K562 (cell line): Measurements from ENCODE around the gene GGNBP2. TPM values are rescaled to one million over a fixed set of nuclear protein-coding genes. Genes with fewer than 3 reads are reported as not detected.
A peak's percentile ranks its signal among the peaks of the same experiment; 100 is the strongest.

Source experiments
- ATF1 ChIP-seq, 2 experiments: fragments of 450-650 bp in 1 of 2; IDR thresholded peaks; 2 replicates each; pipeline ENCODE4 v1.6.1; 2016; ENCODE audit warnings: missing compliant biosample characterization in 1 of 2, missing genetic modification characterization in 1 of 2
- CBX1 ChIP-seq: sonication (generic); IDR thresholded peaks from 2 replicates; pipeline ENCODE4 v1.6.1; 2016; ENCODE audit warnings: antibody characterized with exemption, low read depth, mild to moderate bottlenecking
- CHD2 ChIP-seq: IDR thresholded peaks from 2 replicates; pipeline ENCODE4 v1.6.1; 2011; ENCODE audit warnings: low read depth, low read length
- ELF2 ChIP-seq: fragments of 250-450 bp; sonication (Bioruptor Pico); IDR thresholded peaks from 2 replicates; pipeline ENCODE4 v1.5.0; 2021; ENCODE audit warnings: mild to moderate bottlenecking
- ESRRA ChIP-seq: fragments of 450-650 bp; IDR thresholded peaks from 2 replicates; pipeline ENCODE4 v1.6.1; 2014; ENCODE audit warnings: low read depth, mild to moderate bottlenecking, moderate library complexity, borderline replicate concordance
- ETV1 ChIP-seq: fragments of 450-650 bp; conservative IDR thresholded peaks from 2 replicates; pipeline ENCODE4 v1.6.1; 2016; ENCODE audit warnings: missing genetic modification characterization, control low read depth, low read depth, missing compliant biosample characterization
- ETV5 ChIP-seq: sonication (generic); formaldehyde crosslinking; IDR thresholded peaks from 2 replicates; pipeline ENCODE4 v1.4.0; 2020; ENCODE audit warnings: low read depth, mild to moderate bottlenecking, missing genetic modification reagents
- GTF2F1 ChIP-seq: IDR thresholded peaks from 2 replicates; pipeline ENCODE4 v1.6.1; 2011; ENCODE audit warnings: low read depth, low read length, improper control_type of control experiment
- HDAC1 ChIP-seq, 2 experiments: fragments of 450-650 bp; IDR thresholded peaks; 2 replicates each; pipeline ENCODE4 v1.6.1; 2016 to 2017; ENCODE audit warnings: inconsistent platforms in 1 of 2, mild to moderate bottlenecking in 1 of 2, moderate library complexity in 1 of 2
- MAFF ChIP-seq: IDR thresholded peaks from 2 replicates; pipeline ENCODE4 v1.6.1; 2012; ENCODE audit warnings: low read length, improper control_type of control experiment
- NCOA6 ChIP-seq: fragments of 450-650 bp; IDR thresholded peaks from 2 replicates; pipeline ENCODE4 v1.6.1; 2017; ENCODE audit warnings: mild to moderate bottlenecking
- NEUROD1 ChIP-seq: fragments of 150-350 bp; IDR thresholded peaks from 2 replicates; pipeline ENCODE4 v1.6.1; 2014; ENCODE audit warnings: borderline replicate concordance, low read length, low read depth; ENCODE audit not compliant: partially characterized antibody
- POLR2AphosphoS2 ChIP-seq: IDR thresholded peaks from 2 replicates; pipeline ENCODE4 v1.6.1; 2012; ENCODE audit warnings: low read length, improper control_type of control experiment
- POLR2G ChIP-seq: fragments of 200-400 bp; formaldehyde crosslinking; IDR thresholded peaks from 2 replicates; pipeline ENCODE4 v1.6.1; 2017; ENCODE audit warnings: low read depth, mild to moderate bottlenecking, antibody characterized with exemption, low read length, moderate library complexity
- RBFOX2 ChIP-seq: fragments of 200-400 bp; formaldehyde crosslinking; IDR thresholded peaks from 2 replicates; pipeline ENCODE4 v1.6.1; 2017; ENCODE audit warnings: low read depth, mild to moderate bottlenecking, low read length, moderate library complexity
- RBM25 ChIP-seq: fragments of 200-400 bp; formaldehyde crosslinking; IDR thresholded peaks from 2 replicates; pipeline ENCODE4 v1.6.1; 2018; ENCODE audit warnings: low read length, low read depth, moderate library complexity; ENCODE audit not compliant: severe bottlenecking
- TARDBP ChIP-seq: fragments of 450-650 bp; IDR thresholded peaks from 2 replicates; pipeline ENCODE4 v1.6.1; 2016
- TBP ChIP-seq: optimal IDR thresholded peaks from 2 replicates; pipeline ENCODE3; 2011; ENCODE audit warnings: low read depth, low read length, improper control_type of control experiment
- XRCC3 ChIP-seq: fragments of 450-650 bp; IDR thresholded peaks from 2 replicates; pipeline ENCODE4 v1.6.1; 2017; ENCODE audit warnings: mild to moderate bottlenecking, moderate library complexity
- ZBTB7A ChIP-seq: IDR thresholded peaks from 2 replicates; pipeline ENCODE4 v1.6.1; 2011; ENCODE audit warnings: low read depth, mild to moderate bottlenecking, low read length, moderate library complexity, borderline replicate concordance; ENCODE audit not compliant: control insufficient read depth
- polyA plus RNA-seq, 8 experiments: library from polyadenylated mRNA; depleted of rRNA in 4 of 8; stranded (reverse) in 5 of 8; unstranded in 3 of 8; fragments of >200 nt; fragmentation: Nextera tagmentation in 2 of 8; fragmentation: Illumina TruSeq in 1 of 8; extraction: Ambion mirVana in 2 of 8; extraction: Trizol in 1 of 8; gene quantifications; 2 replicates each; pipeline versions ENCODE4 v1.2.1 to v1.2.3, GENCODE V29; 2011 to 2014; ENCODE audit warnings: inconsistent platforms in 1 of 8, missing spikeins in 1 of 8
- total RNA-seq, 7 experiments: library from RNA; depleted of rRNA in 6 of 7; stranded (reverse); fragments of >200 nt in 6 of 7; fragmentation: Illumina TruSeq in 2 of 7; extraction: Trizol in 2 of 7; gene quantifications; 2 replicates each; pipeline versions ENCODE4 v1.2.1 to v1.2.3, GENCODE V29; 2011 to 2021; ENCODE audit warnings: low replicate concordance in 1 of 7
- TF ChIP-seq, protein P1 (sequence below): fragments of 250-450 bp; sonication (Bioruptor Pico); IDR thresholded peaks from 2 replicates; pipeline ENCODE4 v1.9.0; 2021; ENCODE audit warnings: mild to moderate bottlenecking
- TF ChIP-seq, protein P2 (sequence below): fragments of 450-650 bp; IDR thresholded peaks from 2 replicates; pipeline ENCODE4 v1.6.1; 2016
- TF ChIP-seq, protein P3 (sequence below), 2 experiments: fragments of 450-650 bp in 1 of 2; sonication (generic) in 1 of 2; formaldehyde crosslinking in 1 of 2; IDR thresholded peaks in 1 of 2; conservative IDR thresholded peaks in 1 of 2; 2 replicates each; pipeline versions ENCODE4 v1.6.1 to v1.8.1; 2016 to 2023; ENCODE audit warnings: mild to moderate bottlenecking in 2 of 2, moderate library complexity in 2 of 2, inconsistent platforms in 1 of 2, missing genetic modification reagents in 1 of 2
- TF ChIP-seq, protein P4 (sequence below), 2 experiments: fragments of 250-450 bp in 1 of 2; fragments of 450-650 bp in 1 of 2; sonication (Bioruptor Pico) in 1 of 2; IDR thresholded peaks; 2 replicates each; pipeline versions ENCODE4 v1.6.1 to v1.8.0; 2016 to 2021; ENCODE audit warnings: mild to moderate bottlenecking in 2 of 2, moderate library complexity in 2 of 2, missing compliant biosample characterization in 1 of 2, missing genetic modification characterization in 1 of 2

Gene GGNBP2
- total and polyA plus RNA-seq, 9 of the 15 experiments (the other 6 are each of a cell fraction or from before 2014, with no cell fraction given): 35.7 to 96.6 (median 64.1) TPM

DNA sequence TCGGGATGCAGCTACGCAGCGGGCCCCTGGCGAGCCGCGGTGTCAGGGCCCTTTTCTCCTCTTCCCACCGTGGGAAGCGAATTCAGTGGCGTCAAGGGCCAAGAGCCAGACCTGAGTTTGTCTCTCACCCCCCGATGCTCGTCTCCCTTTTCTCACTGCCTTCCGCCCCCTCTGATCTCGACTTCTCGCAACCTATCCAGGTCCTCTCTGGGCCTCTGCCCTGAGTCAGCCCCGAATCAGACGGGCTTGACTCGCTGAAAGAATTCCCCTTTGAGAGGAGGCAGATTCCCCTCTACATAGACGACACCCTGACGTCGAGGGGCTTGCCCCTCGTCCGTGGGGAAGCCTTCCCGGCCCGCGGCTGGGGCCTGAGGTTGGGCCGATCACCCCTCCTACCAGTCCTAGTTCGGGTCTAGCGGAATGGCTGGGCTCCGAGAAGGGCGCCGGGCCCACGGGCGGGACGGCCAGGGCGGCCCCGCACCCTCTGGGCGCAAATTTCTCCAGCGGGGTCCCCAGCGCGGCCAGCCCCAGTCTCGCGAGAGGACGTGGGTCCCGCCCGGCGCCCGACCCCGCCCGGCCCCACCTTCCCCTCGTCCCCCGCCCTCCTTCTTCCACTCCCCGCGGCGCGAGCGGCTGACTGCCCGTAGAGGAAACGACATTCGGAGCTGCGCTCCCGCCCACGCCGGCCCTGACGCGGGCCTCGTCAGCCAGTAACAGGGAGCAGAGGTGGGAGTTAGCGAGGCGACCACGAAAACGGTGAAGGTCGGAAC is at the start of gene GGNBP2 (continued):
- TF ChIP-seq POLR2G: peak; percentile 93
- TF ChIP-seq, protein P1, sequence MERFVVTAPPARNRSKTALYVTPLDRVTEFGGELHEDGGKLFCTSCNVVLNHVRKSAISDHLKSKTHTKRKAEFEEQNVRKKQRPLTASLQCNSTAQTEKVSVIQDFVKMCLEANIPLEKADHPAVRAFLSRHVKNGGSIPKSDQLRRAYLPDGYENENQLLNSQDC (CRISPR knock-in tag): 0 out of 2 replicates have a peak, but pooled peaks have one; percentile 22
- TF ChIP-seq, protein P2, sequence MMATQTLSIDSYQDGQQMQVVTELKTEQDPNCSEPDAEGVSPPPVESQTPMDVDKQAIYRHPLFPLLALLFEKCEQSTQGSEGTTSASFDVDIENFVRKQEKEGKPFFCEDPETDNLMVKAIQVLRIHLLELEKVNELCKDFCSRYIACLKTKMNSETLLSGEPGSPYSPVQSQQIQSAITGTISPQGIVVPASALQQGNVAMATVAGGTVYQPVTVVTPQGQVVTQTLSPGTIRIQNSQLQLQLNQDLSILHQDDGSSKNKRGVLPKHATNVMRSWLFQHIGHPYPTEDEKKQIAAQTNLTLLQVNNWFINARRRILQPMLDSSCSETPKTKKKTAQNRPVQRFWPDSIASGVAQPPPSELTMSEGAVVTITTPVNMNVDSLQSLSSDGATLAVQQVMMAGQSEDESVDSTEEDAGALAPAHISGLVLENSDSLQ: peak; percentile 37; the same call in 1 of the 2 replicates
- peak; percentile 86 for TF ChIP-seq NCOA6
- peak; percentile 9 for TF ChIP-seq NEUROD1
- TF ChIP-seq RBFOX2: peak; percentile 92
- peak; percentile 58 for TF ChIP-seq TBP
- peak; percentile 51 for TF ChIP-seq POLR2AphosphoS2
- 0 out of 2 replicates have a peak, but pooled peaks have one; percentile 15 for TF ChIP-seq GTF2F1
- TF ChIP-seq, protein P3, sequence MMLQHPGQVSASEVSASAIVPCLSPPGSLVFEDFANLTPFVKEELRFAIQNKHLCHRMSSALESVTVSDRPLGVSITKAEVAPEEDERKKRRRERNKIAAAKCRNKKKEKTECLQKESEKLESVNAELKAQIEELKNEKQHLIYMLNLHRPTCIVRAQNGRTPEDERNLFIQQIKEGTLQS (IDR thresholded peaks at IDR 0.05): no peak
- TF ChIP-seq, protein P3 (CRISPR knock-in tag; conservative IDR thresholded peaks at IDR 0.05): 0 out of 2 replicates have a peak, but pooled peaks have one; percentile 28
- no peak for TF ChIP-seq ESRRA
- TF ChIP-seq MAFF: no peak
- TF ChIP-seq, protein P4, sequence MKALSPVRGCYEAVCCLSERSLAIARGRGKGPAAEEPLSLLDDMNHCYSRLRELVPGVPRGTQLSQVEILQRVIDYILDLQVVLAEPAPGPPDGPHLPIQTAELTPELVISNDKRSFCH (CRISPR knock-in tag; IDR thresholded peaks at IDR 0.05): no peak
- TF ChIP-seq, protein P4 (tag; IDR thresholded peaks at IDR 0.05): 0 out of 2 replicates have a peak, but pooled peaks have one; percentile 34
- peak; percentile 86 for TF ChIP-seq RBM25
- 0 out of 2 replicates have a peak, but pooled peaks have one; percentile 60 for TF ChIP-seq TARDBP
- TF ChIP-seq CBX1: peak; percentile 71; the same call in 1 of the 2 replicates
- no peak for TF ChIP-seq XRCC3
- TF ChIP-seq HDAC1 (IDR thresholded peaks at IDR 0.05): peak in 1 of 2 experiments; percentile 74; a peak in 2 of 4 replicates
- no peak for TF ChIP-seq ELF2 (CRISPR knock-in tag)
- peak; percentile 48; the same call in 1 of the 2 replicates for TF ChIP-seq ATF1 (CRISPR knock-in tag; IDR thresholded peaks at IDR 0.05)
- TF ChIP-seq ATF1 (tag; IDR thresholded peaks at IDR 0.05): 0 out of 2 replicates have a peak, but pooled peaks have one; percentile 20
- TF ChIP-seq ZBTB7A: peak; percentile 72; the same call in 1 of the 2 replicates
- TF ChIP-seq ETV1 (tag): peak; percentile 18; the same call in 1 of the 2 replicates
- TF ChIP-seq CHD2: peak; percentile 95
- 0 out of 2 replicates have a peak, but pooled peaks have one; percentile 49 for TF ChIP-seq ETV5
